CD4-positive, alpha-beta T cell treated with Interleukin-1 beta for 1 hour (primary cell): ENCODE measurements around the gene INVS.
"Not testable (repeated sequence)": the region's sequence is repeated elsewhere in the genome, so short reads cannot be mapped to it uniquely, and the experiment has no call there.

Experiments used
- DNase-seq, 2 donors: peaks; one replicate each; pipeline ENCODE4 v3.0.0-alpha.2; 2020 to 2022

The INVS gene

DNA sequence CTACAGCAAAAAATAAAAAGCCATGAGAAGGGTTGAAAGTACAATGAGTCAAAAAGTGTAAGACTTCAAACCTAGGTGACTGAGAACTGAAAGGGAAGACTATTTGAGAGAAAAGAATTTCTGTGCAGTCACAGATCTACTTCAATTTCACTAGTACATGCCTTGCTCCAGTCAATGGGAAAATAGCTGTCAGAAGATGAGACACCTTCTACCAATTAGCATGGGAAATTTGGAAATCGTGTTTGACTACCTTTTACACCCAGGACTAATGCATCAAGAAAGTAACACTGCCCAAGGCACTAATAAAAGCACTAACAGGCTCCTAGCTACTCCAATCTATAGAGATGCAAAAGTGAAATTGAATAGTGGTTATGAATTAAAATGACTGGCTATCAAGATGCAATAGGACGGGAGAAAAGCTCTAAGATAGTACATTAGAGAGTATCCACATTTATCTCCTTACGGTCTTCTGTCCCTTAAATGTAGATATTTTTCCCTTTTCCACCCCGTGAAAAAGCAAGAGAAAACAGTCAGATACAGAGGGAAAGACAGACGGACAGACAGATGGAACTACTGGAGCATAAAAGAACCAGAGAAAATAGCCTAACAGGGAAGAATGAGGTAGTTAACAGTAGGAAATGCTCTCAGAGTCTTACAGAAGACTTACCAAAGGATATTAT is 15.5 kb upstream of the INVS start:
- no peak for DNase-seq

DNA sequence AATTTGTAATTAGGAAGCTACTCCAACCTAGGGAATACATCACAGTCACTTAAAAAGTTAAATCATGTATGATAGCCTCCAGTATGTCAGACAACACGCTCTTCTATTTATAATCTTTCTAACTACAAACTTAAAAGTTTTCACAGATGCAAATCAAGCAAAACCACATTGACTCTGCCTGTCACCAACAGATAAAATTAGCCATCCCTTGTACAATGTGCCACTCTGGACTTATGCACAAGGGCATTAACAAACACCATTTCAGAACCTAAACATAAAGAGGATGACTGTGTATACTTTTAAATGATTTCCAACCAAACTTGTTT is 15.0 kb upstream of the INVS start:
- no peak for DNase-seq

DNA sequence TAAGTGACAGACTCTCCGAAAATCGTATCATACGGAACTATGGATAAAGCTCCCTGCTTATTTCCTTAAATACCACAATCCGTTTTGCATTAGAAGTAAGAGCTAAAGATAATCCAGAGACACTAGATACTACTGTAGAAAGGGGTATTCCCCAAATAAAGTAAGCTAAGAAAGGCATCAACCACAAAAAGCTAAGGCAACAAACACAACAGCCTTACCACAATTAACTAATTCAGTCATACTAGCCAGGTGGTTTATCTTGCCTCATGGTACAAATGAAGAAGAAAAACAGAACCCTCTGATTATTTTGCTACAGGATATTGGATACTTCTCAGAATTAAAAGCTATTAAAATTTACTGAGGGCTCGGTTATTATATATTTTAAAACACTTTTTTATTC is 14.3 kb upstream of the INVS start:
- peak in 1 of 2 donors; percentile 42 for DNase-seq

DNA sequence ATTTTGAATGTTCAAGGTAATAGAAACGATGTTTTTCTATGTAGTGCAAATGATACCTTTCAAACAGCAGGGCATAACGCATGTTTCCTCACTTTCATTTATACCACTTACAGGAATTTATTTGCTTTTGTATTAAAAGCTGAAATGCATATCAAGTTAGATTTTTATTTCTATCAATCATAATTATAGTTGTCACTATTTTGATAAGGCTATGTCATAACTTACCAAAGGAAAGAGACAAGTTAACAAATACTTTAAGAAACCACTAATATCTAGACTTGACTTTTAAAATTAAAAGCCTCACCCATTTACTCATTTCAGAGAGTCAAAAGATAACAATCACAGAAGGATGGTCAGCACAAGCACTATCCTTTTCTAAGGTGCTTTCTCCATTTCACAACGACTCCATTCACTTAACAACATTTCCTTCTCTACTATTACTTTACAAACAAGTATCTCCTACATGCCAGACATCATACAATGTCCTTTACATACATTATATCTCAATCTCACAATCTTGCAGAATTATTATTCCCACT is 12.9 kb upstream of the INVS start:
- no peak for DNase-seq

DNA sequence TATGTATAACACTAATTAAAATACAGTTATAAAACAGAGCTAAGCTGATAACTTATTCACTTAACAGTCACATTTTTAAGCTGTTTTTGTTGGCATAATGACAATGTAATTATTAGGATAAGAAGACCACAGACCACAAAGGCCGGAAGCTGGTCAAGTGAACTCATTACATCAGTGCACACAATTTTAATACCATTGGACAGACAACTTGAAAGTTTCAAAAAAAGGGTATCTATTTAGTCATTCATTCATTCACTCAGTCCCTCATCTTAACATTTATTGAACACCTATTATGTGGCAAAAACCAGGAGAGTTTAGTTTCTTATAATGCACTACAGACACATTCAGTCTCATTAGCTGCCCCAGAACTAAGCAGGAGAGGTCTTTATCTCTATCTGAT is 11.8 kb upstream of the INVS start:
- DNase-seq, result peak in 1 of 2 donors; percentile 45

DNA sequence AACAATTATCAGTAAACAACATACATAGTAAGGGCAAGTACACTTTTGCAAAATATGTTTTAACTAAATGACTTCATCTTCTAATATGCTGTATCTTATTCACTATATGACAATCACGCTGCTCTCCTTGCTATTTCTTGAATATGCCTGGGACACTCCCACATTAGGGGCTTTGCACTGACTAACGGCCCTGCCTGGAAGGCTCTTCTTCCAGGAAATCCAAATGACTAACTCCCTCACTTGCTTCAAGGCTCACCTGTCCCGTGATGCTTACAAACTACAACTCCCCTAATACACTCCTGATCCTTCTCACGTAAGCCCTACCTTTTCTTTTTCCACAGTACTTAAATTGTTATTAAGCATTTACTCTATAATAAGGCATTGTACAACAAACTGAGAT is 10.8 kb upstream of the INVS start:
- DNase-seq, result no peak

DNA sequence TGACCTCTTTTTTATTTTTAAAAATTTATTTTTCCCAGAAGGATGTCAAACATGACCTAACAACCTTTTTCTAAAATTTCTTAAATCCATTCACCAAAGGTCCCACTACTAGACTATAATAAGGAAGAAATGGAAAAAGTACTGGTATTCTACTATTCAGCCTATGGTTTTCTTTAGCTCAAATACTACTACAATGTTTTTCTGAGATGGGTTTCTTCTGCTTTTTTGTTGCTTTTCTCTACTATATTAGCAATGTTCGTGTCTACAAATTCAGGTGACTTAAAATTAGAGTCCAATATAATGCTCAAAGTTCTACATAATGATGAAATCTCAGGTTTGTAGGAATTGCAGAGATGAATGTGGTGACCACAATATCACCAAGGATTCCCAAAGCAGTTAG is 8.2 kb upstream of the INVS start:
- DNase-seq, result no peak

DNA sequence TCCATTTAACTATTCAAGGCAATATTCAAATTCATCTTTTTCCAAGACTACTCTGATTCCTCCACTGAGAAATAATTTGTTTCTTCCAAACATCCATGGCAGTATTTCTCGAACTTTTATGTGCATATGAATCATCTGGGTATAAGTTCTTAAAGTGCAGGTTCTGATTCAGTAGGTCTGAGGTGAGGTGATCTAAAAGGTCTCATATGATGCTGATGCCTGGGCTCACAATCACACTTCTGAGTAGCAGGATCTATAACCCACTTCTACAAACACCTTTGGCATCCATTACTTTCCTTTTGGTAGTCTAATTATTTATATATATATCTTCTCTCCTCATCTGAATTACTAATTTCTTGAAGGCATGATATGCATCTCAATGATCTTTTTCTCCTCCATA is 7.4 kb upstream of the INVS start:
- DNase-seq, result no peak

DNA sequence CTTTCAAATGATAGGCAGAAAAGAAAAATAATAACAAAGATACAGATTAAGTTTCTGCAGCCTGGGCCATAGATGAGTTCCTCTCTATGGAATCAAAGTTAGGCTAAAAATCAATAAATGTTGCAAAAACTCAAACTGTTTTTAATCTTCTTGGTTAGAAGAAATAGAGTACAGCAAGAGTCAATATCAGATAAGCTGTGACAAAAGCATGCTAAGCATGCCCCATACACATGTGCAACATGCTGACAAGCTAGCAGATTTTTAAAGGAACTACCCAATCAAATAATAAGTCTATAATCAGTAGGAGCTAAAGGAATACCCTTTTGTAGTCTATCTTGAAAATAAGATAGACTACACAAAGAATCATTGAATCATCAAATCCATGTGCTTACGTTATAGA is 7.0 kb upstream of the INVS start:
- DNase-seq, result no peak

DNA sequence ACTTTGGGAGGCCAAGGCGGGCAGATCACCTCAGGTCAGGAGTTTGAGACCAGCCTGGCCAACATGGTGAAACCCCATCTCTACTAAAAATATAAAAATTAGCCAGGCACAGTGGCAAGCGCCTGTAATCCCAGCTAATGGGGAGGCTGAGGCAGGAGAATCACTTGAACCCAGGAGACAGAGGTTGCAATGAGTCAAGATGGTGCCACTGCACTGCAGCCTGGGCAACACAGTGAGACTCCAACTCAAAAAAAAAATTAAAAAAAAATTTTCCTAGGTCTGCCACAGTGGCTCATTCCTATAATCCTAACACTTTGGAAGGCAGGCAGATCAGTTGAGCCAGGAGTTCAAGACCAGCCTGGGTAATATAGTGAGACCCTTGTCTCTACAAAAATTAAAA is 4.6 kb upstream of the INVS start:
- DNase-seq, result not testable (repeated sequence)

DNA sequence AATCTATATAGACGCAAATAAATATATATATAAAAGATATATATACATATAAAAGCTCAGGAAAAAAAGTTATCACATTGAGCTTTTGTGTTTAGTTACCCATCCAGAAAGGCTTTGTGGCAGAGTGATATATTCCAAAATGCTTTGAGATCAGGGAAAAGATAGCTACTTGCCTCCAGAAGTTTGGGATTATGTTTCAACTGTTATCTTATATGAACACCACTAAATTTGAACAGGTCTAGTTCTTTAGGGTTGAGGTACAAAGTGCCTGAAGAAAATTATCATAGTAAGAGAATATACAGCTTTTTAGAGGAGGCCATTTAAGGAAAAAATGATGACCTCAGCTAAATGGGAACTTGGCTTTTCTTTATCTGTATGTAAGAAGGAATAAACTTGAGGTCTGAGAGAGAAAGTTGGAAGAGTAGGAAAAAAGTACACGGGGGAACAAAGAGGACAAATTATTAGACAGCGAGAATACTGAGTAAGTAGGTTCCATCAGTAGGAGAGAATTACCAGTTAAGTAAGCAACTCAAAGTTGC is 2.6 kb upstream of the INVS start:
- DNase-seq, result no peak

DNA sequence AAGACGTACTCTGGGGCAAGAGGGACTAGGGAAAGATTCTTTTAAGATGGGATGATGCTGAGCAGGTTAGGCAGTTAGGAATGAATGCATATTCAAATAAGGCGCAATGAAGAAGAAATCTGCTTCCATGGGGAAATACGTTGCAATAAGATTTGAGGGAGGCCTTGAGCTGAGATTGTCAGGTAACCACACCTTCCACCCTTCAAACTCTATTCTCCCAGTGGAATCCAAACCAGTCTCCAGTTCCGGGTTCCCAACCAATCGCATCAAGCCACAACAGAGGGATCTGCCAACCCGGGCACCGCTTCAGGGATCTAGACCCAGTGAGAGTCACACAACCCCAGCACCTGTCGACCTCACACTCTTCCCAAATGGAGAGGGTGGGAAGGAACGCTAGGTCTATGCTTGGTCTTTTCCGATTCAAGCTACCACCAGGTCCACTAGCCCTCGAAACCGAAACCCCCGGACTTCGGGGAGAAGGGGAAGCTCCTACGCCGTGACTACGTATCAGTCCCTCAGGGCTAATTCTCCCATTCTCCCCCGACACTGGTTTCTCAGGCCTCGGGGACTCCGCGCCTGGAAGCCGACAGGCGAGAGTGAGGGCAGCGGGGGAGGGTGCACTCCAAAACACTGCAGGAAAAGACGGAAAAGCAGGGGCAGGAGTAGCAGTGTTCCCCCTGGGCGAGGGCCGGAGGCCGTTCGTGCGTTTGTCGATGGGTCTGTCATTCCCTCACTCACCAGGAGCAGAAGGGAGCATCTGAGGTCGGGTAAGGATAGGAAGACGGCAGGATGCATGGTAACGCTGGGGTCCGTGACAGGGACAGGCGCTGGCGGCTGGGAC is 777 bp upstream of the INVS start:
- peak; percentile 42 to 53 for DNase-seq

DNA sequence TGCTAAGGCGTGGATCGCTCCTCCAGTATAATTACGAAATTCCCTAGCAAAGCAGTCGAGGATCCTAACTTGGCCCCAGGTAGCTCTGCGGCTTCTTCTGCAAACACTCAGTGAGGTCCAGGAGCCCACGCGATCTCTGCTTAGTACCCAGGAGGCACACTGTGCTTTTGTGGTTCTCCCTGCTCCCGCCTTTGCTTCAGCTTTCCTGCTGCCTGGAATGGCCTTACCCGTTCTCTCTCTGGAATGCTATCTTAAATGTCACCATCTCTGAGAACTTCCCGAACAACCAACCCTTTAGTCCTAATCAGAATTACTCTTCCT is 639 bp downstream of the INVS start:
- DNase-seq, result no peak

DNA sequence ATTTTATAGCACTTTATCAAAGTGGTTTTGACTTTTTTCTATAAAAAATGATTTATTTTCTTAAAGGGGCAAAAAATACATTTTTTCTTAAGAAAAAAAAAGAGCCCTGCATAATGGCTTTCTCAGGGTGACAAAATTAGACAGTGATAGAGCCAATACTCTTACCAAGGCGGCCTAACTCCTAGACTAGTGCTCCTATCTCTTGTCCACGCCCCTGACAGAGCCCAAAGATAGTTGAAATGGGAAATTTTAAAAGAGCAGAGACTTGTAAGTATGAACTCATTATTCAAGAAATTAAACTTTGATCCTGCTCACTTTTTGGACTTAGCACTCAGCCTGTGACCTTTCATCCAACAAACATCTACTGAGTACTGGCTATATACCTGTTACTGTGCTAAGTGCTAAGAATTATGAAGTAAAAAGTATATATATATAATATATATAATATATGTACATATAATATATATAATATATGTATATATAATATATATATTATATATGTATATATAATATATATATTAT is 1.2 kb downstream of the INVS start:
- DNase-seq, result no peak

DNA sequence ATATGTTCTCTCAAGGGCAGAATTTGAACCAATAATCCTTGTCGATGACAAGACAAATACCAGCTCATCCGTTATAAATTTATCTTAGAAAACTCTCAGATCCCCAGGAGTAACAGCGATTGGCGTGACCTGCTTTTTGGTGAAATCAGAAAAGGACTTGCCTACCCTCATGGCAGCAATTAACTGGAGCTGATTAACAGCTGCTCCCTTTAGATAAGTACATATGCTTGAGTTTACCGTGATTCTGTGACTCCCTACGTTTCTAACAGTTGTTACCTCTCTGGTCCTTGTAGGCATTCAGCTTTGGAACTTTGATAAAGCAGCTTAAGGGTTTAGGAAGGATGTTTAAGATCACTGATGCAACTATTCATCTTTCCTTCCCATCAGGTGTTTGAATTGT is 2.6 kb downstream of the INVS start:
- DNase-seq, result no peak

DNA sequence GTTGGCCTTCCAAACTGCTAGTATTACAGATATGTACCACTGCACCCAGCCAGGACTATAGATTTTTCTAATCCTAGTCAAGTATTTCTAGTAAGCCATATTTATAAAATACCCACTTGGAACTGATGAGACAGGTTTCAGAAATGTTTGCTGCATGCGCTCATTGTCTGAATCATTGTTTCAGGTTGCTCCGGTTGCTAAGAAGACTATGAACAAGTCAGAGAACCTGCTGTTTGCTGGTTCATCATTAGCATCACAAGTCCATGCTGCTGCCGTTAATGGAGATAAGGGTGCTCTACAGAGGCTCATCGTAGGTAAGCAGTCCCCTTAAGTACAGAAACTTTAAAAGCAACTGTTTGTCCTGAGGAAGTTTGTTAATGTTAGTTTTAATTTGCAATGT is 5.3 kb downstream of the INVS start:
- no peak for DNase-seq

DNA sequence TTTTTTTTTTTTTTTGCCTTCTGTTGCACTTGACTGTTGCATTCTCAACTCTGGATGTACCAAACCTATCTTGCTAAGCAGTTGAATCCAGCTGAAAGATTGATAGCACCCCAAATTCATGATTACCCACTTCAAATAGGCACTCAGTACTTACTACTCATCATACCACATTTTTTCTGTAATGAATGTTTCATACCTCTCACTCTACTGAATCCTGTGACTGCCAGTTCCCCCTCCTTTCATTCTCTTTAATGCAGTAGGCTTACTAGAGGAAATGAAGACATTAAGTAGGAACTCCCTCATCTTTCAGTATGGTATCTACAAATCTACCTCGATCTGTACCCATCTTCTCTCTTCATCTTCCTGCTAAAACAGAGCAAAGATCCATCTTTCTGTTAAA is 6.8 kb downstream of the INVS start:
- DNase-seq, result no peak

DNA sequence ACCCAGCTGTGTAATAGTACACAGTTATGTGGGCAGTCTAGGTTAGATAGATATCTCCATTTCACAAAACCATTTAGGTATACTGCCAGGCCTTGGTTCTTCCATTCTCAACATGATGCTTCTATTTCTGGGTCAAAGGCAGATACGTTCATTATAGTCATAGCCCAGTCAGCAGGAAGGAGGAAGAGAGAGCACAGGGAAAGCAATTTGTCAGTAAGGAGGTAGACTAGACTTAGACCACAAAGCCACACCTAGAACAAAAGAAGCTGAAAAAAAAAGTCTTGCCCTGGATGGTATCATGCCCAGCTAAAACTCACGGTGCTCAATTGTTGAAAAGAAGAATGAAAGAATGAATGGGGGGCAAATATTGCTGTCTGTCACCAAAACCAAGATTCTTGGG is 7.6 kb downstream of the INVS start:
- DNase-seq, result no peak

DNA sequence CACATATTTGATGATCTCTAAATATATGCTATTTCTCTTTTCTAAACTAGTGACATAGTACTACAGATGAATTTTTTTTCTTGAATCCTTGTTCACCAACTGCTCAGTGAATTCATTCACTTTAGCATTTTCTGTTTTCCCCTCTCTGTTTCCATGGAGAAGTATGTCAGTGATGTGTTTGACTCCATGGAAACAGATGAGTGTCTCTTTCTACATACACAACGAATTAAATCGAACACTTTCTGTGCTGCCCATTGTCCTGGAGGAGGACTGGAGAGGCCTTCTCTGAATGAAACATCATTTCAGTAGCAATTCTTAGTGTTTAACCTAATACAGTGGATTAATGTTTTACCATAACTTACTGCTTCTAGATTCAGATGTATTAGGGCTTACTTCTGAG is 9.5 kb downstream of the INVS start:
- DNase-seq, result no peak

DNA sequence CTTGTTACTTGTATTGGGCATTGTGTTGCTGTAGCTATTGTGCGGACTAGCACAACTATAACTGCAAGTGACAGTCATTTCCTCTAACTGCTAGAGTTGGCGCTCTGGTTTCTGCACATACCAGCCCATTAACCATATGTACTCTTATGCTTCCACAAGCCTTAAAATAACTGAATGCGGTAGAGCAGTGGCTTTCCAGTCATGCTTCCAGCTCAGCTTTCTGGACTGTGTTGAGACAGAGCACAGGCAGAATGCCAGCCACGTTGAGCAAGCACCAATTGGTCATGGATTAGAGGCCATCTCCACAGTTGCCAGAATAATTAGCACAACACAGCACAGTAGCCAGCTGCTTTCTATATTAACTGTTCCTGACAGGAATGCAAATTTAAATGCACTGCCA is 12.2 kb downstream of the INVS start:
- DNase-seq, result no peak

DNA sequence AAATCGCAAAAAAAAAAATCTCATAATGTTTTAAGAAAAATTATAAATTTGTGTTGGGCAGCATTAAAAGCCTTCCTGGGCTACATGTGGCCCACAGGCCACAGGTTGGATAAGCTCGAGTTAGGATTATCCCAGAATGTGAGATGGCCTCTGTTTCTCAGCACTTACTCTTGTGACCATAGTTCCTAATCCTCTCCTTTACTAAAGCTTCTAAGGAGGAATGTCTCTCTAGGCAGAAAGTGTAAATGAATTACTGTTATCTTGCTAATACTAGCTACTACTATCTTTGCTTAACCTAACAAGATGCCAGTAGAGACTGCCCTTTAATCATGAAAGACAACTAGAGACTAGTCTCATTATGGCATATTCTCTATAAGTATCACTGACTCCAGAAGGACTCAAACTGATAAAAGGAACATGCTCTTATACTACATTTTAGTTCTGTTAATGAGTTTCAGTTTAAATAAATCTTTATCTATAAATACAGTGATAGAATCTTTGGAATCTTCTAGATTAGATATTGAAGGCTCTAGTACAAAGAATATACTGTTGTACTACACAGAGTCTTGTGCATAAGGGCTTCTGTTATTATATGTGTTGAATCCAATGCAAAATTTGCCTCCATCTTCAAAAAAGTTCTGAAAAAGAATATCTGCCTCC is 13.8 kb downstream of the INVS start:
- no peak for DNase-seq

DNA sequence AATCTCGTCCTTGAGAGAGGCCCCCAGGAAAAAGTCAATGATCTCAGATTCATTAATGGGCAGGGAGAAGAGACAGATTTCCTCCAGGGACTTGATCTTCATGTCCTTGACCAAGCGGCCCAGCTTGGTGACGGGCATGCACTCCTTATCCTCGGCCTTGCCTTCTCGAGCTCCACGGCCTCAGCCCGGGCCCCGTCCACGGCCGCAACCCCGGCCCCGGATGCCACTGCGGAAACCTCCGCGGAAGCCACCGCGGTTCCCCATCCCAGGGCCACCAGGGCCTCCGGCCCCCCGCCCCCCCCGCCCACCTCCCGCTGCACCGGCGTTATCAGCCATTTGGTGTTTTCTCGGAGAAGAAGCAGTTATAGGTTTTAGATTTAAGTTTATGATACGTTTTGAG is 18.3 kb downstream of the INVS start:
- DNase-seq, result no peak

DNA sequence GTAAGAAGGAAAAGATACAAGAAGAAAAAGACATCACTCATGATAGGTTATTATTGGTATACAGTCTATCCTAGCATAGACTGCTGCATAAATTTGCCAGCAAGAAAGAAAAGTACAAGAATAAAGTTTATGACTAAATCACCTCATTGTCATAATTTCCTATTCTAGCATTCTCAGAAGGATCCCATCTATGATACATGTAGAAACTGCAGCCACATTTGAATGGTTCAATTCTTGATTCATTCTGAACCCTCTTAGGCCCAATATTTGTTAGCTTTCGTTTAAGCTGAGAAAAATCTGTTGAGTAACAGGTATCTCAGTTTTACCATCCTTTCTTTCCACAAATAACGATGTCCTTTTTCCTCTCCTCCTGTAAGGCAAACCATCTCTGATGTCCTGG is 21.2 kb downstream of the INVS start:
- DNase-seq, result no peak

DNA sequence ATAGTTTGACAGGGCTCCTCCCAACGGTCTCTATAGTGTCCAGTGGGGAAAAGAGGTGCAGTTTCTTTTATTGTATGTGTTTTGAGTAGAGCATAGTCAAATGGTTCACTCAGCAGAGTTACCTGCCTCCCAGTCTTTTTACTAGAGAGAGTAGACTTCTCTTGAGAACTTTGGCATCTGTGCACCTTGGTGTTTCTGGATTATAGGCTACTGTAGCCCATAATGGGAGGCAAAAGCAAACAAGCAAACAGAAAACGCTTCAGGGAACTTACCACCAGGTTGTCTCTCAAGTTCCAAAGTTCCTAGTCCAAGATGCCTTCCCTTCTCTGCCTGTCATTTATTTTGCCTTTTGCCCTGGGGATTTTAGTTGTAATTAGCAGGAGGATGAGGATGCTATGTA is 26.2 kb downstream of the INVS start:
- DNase-seq, result no peak
